Measurements from ENCODE around the gene C19orf38. TPM values are rescaled to one million over a fixed set of nuclear protein-coding genes. Genes with fewer than 3 reads are reported as not detected.
A peak's percentile ranks its signal among the peaks of the same experiment; 100 is the strongest.

C19orf38 gene
- total RNA-seq, 1 donor = under 0.01 TPM

- Histone ChIP-seq H4K20me1 (ENCODE audit: insufficient read depth, low read length) (peaks cover 58% of the 10 kb centered on the region), H3K36me3 (ENCODE audit: insufficient read depth, low read length) (no peaks in the 10 kb centered on the region), H2AFZ (ENCODE audit: low read length) (no peak overlapping the region), H3K27me3 (ENCODE audit: insufficient read depth, low read length) (no peaks in the 10 kb centered on the region), H3K9me3 (ENCODE audit: low read depth, low read length) (no peaks in the 10 kb centered on the region), H3K4me2 (ENCODE audit: insufficient read depth, low read length) (no peak overlapping the region), H3K27ac (ENCODE audit: low read depth, low read length) (no peak overlapping the region), H3K4me3 (ENCODE audit: insufficient read depth, low read length) (no peak overlapping the region), H3K4me1 (ENCODE audit: insufficient read depth, low read length) (no peaks in the 10 kb centered on the region), H3K79me2 (ENCODE audit: insufficient read depth, low read length) (peaks cover 80% of the 10 kb centered on the region)
- DNase-seq (ENCODE audit: insufficient read length, low spot score, missing footprints) = peak; percentile 55
- no peak for TF ChIP-seq CTCF (IDR thresholded peaks at IDR 0.05; ENCODE audit: extremely low read depth, low read depth, low read length)
Observed at GRCh38 chr19:10885201-10886169, 37.3 kb downstream of the C19orf38 start.

GRCh38 chr19:10887616-10888367 is 39.6 kb downstream of the C19orf38 start:
- H3K36me3 ChIP-seq (ENCODE audit: insufficient read depth, low read length) = no peaks in the 10 kb centered on the region
- H3K79me2 ChIP-seq (ENCODE audit: insufficient read depth, low read length) = peaks cover 76% of the 10 kb centered on the region
- no peak for TF ChIP-seq CTCF (IDR thresholded peaks at IDR 0.05; ENCODE audit: extremely low read depth, low read depth, low read length)
- no peaks in the 10 kb centered on the region for H3K9me3 ChIP-seq (ENCODE audit: low read depth, low read length)
- H3K4me1 ChIP-seq (ENCODE audit: insufficient read depth, low read length) = no peaks in the 10 kb centered on the region
- no peak overlapping the region for H2AFZ ChIP-seq (ENCODE audit: low read length)
- no peak overlapping the region for H3K4me2 ChIP-seq (ENCODE audit: insufficient read depth, low read length)
- H3K27ac ChIP-seq (ENCODE audit: low read depth, low read length) = no peak overlapping the region
- H3K27me3 ChIP-seq (ENCODE audit: insufficient read depth, low read length) = no peaks in the 10 kb centered on the region
- peaks cover 55% of the 10 kb centered on the region for H4K20me1 ChIP-seq (ENCODE audit: insufficient read depth, low read length)
- no peak overlapping the region for H3K4me3 ChIP-seq (ENCODE audit: insufficient read depth, low read length)
- peak; percentile 60 for DNase-seq (ENCODE audit: insufficient read length, low spot score, missing footprints)

GRCh38 chr19:10888421-10888866 is 40.2 kb downstream of the C19orf38 start:
- Histone ChIP-seq H4K20me1 (ENCODE audit: insufficient read depth, low read length) (peaks cover 54% of the 10 kb centered on the region), H3K27me3 (ENCODE audit: insufficient read depth, low read length) (no peaks in the 10 kb centered on the region), H3K27ac (ENCODE audit: low read depth, low read length) (no peak overlapping the region), H3K4me3 (ENCODE audit: insufficient read depth, low read length) (no peak overlapping the region), H3K79me2 (ENCODE audit: insufficient read depth, low read length) (peaks cover 71% of the 10 kb centered on the region), H3K36me3 (ENCODE audit: insufficient read depth, low read length) (no peaks in the 10 kb centered on the region), H2AFZ (ENCODE audit: low read length) (no peak overlapping the region), H3K9me3 (ENCODE audit: low read depth, low read length) (no peaks in the 10 kb centered on the region), H3K4me2 (ENCODE audit: insufficient read depth, low read length) (no peak overlapping the region), H3K4me1 (ENCODE audit: insufficient read depth, low read length) (no peaks in the 10 kb centered on the region)
- DNase-seq (ENCODE audit: insufficient read length, low spot score, missing footprints) = peak; percentile 29
- TF ChIP-seq CTCF (IDR thresholded peaks at IDR 0.05; ENCODE audit: extremely low read depth, low read depth, low read length) = no peak

GRCh38 chr19:10889880-10890279 is 41.7 kb downstream of the C19orf38 start:
- Histone ChIP-seq H3K27ac (ENCODE audit: low read depth, low read length) (no peak overlapping the region), H3K36me3 (ENCODE audit: insufficient read depth, low read length) (no peaks in the 10 kb centered on the region), H3K9me3 (ENCODE audit: low read depth, low read length) (no peaks in the 10 kb centered on the region), H2AFZ (ENCODE audit: low read length) (no peak overlapping the region), H3K27me3 (ENCODE audit: insufficient read depth, low read length) (no peaks in the 10 kb centered on the region), H3K79me2 (ENCODE audit: insufficient read depth, low read length) (peaks cover 77% of the 10 kb centered on the region), H3K4me2 (ENCODE audit: insufficient read depth, low read length) (no peak overlapping the region), H3K4me1 (ENCODE audit: insufficient read depth, low read length) (no peaks in the 10 kb centered on the region), H4K20me1 (ENCODE audit: insufficient read depth, low read length) (peaks cover 54% of the 10 kb centered on the region), H3K4me3 (ENCODE audit: insufficient read depth, low read length) (no peak overlapping the region)
- no peak for TF ChIP-seq CTCF (IDR thresholded peaks at IDR 0.05; ENCODE audit: extremely low read depth, low read depth, low read length)
- DNase-seq (ENCODE audit: insufficient read length, low spot score, missing footprints) = no peak
